SK-N-SH treated with all-trans-retinoic acid at 6 μM for 48 hours (cell line): Measurements from ENCODE around the gene ADAMTS17.

Experiments
- ARNTL ChIP-seq: fragments of 450-650 bp; formaldehyde crosslinking; IDR thresholded peaks from 2 replicates; pipeline ENCODE4 v1.5.0; 2020; ENCODE audit warnings: low read depth, mild to moderate bottlenecking, moderate library complexity, borderline replicate concordance
- ZC3H10 ChIP-seq: fragments of 250-450 bp; sonication (Bioruptor Pico); IDR thresholded peaks from 2 replicates; pipeline ENCODE4 v1.5.1; 2021; ENCODE audit warnings: mild to moderate bottlenecking, moderate library complexity
- ZNF70 ChIP-seq: fragments of 450-650 bp; formaldehyde crosslinking; IDR thresholded peaks from 2 replicates; pipeline ENCODE4 v1.5.0; 2020; ENCODE audit warnings: mild to moderate bottlenecking, moderate library complexity
- TF ChIP-seq, protein P1 (sequence below): fragments of 250-450 bp; sonication (Bioruptor Pico); IDR thresholded peaks from 2 replicates; pipeline ENCODE4 v1.5.0; 2020; ENCODE audit warnings: mild to moderate bottlenecking, moderate library complexity

DNA sequence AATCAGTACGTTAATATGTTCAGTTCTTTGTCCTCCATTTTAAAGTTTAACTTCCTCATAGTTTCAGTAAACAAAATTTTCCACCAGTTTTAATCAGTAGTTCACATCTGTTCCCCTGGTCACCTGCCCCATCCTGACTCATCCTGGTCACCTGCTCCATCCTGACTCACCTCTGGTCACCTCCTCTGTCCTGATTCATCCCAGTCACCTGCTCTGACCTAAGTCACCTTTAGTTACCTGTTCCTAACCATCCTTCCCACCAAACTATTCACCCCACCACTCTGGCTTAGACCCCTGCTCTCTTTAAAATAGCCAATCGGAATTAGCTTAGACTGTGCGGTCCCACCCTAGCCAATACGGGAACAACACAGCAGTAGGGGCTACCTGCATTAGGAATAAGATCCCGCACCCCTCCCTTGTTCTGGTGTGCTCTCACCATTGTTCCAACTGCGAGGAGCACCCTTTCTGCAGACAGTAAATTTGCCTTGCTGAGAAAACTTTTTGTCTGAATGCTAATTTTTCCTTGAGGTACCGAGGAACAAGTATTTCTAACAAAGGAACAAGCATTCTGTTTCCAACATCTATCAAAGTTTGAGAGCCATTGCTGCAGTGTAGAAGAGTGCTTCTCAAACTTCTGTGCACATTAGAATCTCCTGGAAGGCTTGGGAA, 169.3 kb downstream of the ADAMTS17 start:
- no peak for TF ChIP-seq ZC3H10 (CRISPR knock-in tag)
- TF ChIP-seq ARNTL (CRISPR knock-in tag), result no peak
- no peak for TF ChIP-seq ZNF70
- TF ChIP-seq, protein P1, sequence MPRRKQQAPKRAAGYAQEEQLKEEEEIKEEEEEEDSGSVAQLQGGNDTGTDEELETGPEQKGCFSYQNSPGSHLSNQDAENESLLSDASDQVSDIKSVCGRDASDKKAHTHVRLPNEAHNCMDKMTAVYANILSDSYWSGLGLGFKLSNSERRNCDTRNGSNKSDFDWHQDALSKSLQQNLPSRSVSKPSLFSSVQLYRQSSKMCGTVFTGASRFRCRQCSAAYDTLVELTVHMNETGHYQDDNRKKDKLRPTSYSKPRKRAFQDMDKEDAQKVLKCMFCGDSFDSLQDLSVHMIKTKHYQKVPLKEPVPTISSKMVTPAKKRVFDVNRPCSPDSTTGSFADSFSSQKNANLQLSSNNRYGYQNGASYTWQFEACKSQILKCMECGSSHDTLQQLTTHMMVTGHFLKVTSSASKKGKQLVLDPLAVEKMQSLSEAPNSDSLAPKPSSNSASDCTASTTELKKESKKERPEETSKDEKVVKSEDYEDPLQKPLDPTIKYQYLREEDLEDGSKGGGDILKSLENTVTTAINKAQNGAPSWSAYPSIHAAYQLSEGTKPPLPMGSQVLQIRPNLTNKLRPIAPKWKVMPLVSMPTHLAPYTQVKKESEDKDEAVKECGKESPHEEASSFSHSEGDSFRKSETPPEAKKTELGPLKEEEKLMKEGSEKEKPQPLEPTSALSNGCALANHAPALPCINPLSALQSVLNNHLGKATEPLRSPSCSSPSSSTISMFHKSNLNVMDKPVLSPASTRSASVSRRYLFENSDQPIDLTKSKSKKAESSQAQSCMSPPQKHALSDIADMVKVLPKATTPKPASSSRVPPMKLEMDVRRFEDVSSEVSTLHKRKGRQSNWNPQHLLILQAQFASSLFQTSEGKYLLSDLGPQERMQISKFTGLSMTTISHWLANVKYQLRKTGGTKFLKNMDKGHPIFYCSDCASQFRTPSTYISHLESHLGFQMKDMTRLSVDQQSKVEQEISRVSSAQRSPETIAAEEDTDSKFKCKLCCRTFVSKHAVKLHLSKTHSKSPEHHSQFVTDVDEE, result no peak
